HL-60 (cell line): ENCODE data around the gene WDR13.

Experiments used
- DNase-seq, 2 experiments: peaks; one replicate each; pipeline ENCODE4 v3.0.0-alpha.2; 2010 to 2020; ENCODE audit warnings: low read depth in 1 of 2, low spot score in 1 of 2
- H3K27ac ChIP-seq: fragments of 250-450 bp; sonication (Bioruptor Pico); replicated peaks from 2 replicates; pipeline ENCODE4 v1.5.1; 2020; ENCODE audit warnings: mild to moderate bottlenecking, moderate library complexity
- H3K27me3 ChIP-seq: fragments of 250-450 bp; sonication (Bioruptor Pico); 2 replicates; pipeline ENCODE4 v1.5.1; 2021; ENCODE audit warnings: mild to moderate bottlenecking, moderate library complexity; ENCODE audit not compliant: insufficient read depth, poor library complexity, severe bottlenecking
- H3K4me3 ChIP-seq: replicated peaks from 2 replicates; pipeline ENCODE4 v1.5.1; 2011; ENCODE audit warnings: mild to moderate bottlenecking, control low read depth, low read length; ENCODE audit not compliant: insufficient read depth
- GABPA ChIP-seq: IDR thresholded peaks from 2 replicates; pipeline ENCODE4 v1.6.1; 2012; ENCODE audit warnings: low read depth
- POLR2AphosphoS5 ChIP-seq: IDR thresholded peaks from 2 replicates; pipeline ENCODE4 v1.6.1; 2012; ENCODE audit warnings: low read depth
- SPI1 ChIP-seq: IDR thresholded peaks from 2 replicates; pipeline ENCODE4 v1.6.1; 2012; ENCODE audit warnings: low read depth, mild to moderate bottlenecking, borderline replicate concordance
- TF ChIP-seq, protein P1 (sequence below): IDR thresholded peaks from one replicate; pipeline ENCODE4 v1.5.1; 2011; ENCODE audit warnings: low read length, control low read depth, inconsistent platforms; ENCODE audit not compliant: insufficient read depth
- TF ChIP-seq, protein P2 (sequence below): IDR thresholded peaks from 2 replicates; pipeline ENCODE4 v1.6.1; 2012; ENCODE audit warnings: low read depth; ENCODE audit not compliant: insufficient replicate concordance

The WDR13 gene

DNA sequence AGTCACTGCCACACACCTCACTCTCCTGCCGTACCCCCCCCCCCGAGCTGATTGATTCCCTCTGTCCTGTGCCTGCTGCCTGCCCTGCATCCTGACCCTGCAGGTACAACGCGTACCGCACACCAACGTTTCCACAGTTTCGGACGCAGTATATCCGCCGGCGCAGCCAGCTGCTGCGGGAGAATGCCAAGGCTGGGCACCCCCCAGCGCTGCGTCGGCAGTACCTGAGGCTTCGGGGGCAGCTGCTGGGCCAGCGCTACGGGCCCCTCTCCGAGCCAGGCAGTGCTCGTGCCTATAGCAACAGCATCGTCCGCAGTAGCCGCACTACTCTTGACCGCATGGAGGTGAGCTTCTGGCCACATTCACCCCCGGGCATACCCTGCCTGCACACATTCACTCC, 1.3 kb downstream of the WDR13 start:
- Histone ChIP-seq H3K4me3 (no peak overlapping the region; the same call in 1 of the 2 replicates), H3K27ac (no peak overlapping the region), H3K27me3 (no peaks in the 10 kb centered on the region)
- no peak for DNase-seq
- TF ChIP-seq POLR2AphosphoS5, result no peak
- TF ChIP-seq GABPA, result no peak
- TF ChIP-seq, protein P1, sequence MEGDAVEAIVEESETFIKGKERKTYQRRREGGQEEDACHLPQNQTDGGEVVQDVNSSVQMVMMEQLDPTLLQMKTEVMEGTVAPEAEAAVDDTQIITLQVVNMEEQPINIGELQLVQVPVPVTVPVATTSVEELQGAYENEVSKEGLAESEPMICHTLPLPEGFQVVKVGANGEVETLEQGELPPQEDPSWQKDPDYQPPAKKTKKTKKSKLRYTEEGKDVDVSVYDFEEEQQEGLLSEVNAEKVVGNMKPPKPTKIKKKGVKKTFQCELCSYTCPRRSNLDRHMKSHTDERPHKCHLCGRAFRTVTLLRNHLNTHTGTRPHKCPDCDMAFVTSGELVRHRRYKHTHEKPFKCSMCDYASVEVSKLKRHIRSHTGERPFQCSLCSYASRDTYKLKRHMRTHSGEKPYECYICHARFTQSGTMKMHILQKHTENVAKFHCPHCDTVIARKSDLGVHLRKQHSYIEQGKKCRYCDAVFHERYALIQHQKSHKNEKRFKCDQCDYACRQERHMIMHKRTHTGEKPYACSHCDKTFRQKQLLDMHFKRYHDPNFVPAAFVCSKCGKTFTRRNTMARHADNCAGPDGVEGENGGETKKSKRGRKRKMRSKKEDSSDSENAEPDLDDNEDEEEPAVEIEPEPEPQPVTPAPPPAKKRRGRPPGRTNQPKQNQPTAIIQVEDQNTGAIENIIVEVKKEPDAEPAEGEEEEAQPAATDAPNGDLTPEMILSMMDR, result no peak
- TF ChIP-seq, protein P2, sequence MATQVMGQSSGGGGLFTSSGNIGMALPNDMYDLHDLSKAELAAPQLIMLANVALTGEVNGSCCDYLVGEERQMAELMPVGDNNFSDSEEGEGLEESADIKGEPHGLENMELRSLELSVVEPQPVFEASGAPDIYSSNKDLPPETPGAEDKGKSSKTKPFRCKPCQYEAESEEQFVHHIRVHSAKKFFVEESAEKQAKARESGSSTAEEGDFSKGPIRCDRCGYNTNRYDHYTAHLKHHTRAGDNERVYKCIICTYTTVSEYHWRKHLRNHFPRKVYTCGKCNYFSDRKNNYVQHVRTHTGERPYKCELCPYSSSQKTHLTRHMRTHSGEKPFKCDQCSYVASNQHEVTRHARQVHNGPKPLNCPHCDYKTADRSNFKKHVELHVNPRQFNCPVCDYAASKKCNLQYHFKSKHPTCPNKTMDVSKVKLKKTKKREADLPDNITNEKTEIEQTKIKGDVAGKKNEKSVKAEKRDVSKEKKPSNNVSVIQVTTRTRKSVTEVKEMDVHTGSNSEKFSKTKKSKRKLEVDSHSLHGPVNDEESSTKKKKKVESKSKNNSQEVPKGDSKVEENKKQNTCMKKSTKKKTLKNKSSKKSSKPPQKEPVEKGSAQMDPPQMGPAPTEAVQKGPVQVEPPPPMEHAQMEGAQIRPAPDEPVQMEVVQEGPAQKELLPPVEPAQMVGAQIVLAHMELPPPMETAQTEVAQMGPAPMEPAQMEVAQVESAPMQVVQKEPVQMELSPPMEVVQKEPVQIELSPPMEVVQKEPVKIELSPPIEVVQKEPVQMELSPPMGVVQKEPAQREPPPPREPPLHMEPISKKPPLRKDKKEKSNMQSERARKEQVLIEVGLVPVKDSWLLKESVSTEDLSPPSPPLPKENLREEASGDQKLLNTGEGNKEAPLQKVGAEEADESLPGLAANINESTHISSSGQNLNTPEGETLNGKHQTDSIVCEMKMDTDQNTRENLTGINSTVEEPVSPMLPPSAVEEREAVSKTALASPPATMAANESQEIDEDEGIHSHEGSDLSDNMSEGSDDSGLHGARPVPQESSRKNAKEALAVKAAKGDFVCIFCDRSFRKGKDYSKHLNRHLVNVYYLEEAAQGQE, result no peak
- no peak for TF ChIP-seq SPI1

DNA sequence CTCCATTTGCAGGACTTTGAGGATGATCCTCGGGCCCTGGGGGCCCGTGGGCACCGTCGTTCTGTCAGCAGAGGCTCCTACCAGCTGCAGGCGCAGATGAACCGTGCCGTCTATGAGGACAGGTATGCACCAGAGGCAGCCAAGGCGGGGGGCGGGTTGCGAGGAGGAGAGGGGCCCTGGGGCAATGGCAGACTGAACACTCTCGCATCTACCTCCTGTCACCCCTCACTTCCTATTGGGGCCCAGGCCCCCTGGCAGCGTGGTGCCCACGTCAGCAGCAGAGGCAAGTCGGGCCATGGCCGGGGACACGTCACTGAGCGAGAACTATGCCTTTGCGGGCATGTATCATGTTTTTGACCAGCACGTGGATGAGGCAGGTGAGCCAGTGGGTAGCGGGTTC, 2.0 kb downstream of the WDR13 start:
- Histone ChIP-seq H3K27ac (no peak overlapping the region), H3K27me3 (no peaks in the 10 kb centered on the region), H3K4me3 (no peak overlapping the region)
- no peak for DNase-seq
- no peak for TF ChIP-seq POLR2AphosphoS5
- no peak for TF ChIP-seq SPI1
- TF ChIP-seq, protein P1, result no peak
- TF ChIP-seq GABPA, result no peak

DNA sequence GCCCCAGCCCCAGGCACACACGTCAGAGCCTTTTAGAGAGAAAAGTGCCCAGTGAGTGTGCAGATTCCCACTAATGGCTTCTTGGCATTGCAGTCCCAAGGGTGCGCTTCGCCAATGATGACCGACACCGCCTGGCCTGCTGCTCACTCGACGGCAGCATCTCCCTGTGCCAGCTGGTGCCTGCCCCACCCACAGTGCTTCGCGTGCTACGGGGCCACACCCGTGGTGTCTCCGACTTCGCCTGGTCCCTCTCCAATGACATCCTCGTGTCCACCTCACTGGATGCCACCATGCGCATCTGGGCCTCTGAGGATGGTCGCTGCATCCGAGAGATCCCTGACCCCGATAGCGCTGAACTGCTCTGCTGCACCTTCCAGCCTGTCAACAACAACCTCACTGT, 2.9 kb downstream of the WDR13 start:
- TF ChIP-seq, protein P2, result no peak
- TF ChIP-seq, protein P1, result no peak
- TF ChIP-seq SPI1 (no peak), POLR2AphosphoS5 (no peak), GABPA (no peak)
- Histone ChIP-seq H3K27ac (no peak overlapping the region), H3K4me3 (no peak overlapping the region), H3K27me3 (no peaks in the 10 kb centered on the region)
- no peak for DNase-seq

DNA sequence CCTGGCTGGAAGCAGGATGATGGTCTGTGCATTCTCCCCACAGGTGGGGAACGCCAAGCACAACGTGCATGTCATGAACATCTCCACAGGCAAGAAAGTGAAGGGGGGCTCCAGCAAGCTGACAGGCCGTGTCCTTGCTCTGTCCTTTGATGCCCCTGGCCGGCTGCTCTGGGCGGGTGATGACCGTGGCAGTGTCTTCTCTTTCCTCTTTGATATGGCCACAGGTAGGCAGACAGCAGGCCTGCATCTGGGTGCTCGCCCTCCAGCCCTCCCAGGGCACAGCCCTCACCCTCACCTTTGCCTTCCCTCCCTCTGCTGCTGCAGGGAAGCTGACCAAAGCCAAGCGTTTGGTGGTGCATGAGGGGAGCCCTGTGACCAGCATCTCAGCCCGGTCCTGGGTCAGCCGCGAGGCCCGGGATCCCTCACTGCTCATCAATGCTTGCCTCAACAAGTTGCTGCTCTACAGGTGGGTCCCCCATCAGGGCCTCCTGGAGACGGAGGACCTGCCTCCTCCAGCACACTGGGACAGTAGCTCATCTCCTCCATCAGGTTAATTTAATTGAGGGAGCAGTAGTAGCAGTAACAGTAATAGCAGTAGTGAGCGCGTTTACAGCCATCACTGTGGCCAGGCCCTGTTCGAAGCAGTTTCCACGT, 4.6 kb downstream of the WDR13 start:
- Histone ChIP-seq H3K27me3 (no peaks in the 10 kb centered on the region), H3K27ac (no peak overlapping the region), H3K4me3 (no peak overlapping the region)
- TF ChIP-seq, protein P2, result no peak
- TF ChIP-seq POLR2AphosphoS5 (no peak), SPI1 (no peak), GABPA (no peak)
- TF ChIP-seq, protein P1, result no peak
- DNase-seq, result no peak
